ENCODE results near the gene BICDL1.
"Not testable (repeated sequence)": the region's sequence is repeated elsewhere in the genome, so short reads cannot be mapped to it uniquely, and the experiment has no call there.

BICDL1 gene

GRCh38 chr12:120039711-120040110 is 50.7 kb downstream of the BICDL1 start:
- TF ChIP-seq POLR2A (IDR thresholded peaks at IDR 0.05; ENCODE audit: low read depth, low read length) (no peak), TAF1 (IDR thresholded peaks at IDR 0.05; ENCODE audit: borderline replicate concordance, low read depth, low read length) (no peak), POLR2AphosphoS5 (IDR thresholded peaks at IDR 0.05; ENCODE audit: low read depth, low read length) (no peak)
- FAIRE-seq = no peak
- no peak for DNase-seq (ENCODE audit: insufficient read length)

GRCh38 chr12:120041386-120042231 is 52.6 kb downstream of the BICDL1 start:
- DNase-seq (ENCODE audit: insufficient read length) (no peak), FAIRE-seq (no peak)
- no peak for TF ChIP-seq TAF1 (IDR thresholded peaks at IDR 0.05; ENCODE audit: borderline replicate concordance, low read depth, low read length)

DNA sequence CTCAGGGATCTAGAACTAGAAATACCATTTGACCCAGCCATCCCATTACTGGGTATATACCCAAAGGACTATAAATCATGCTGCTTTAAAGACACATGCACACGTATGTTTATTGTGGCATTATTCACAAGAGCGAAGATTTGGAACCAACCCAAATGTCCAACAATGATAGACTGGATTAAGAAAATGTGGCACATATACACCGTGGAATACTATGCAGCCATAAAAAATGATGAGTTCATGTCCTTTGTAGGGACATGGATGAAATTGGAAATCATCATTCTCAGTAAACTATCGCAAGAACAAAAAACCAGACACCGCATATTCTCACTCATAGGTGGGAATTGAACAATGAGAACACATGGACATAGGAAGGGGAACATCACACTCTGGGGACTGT is 56.3 kb downstream of the BICDL1 start:
- DNase-seq (ENCODE audit: insufficient read length); FAIRE-seq: not testable (repeated sequence)

- FAIRE-seq (no peak), DNase-seq (ENCODE audit: insufficient read length) (no peak)
- TF ChIP-seq POLR2AphosphoS5 (IDR thresholded peaks at IDR 0.05; ENCODE audit: low read depth, low read length) = no peak
- TF ChIP-seq POLR2A (IDR thresholded peaks at IDR 0.05; ENCODE audit: low read depth, low read length) = no peak
- no peak for TF ChIP-seq TAF1 (IDR thresholded peaks at IDR 0.05; ENCODE audit: borderline replicate concordance, low read depth, low read length)
Measured at GRCh38 chr12:120047072-120047471, 58.0 kb downstream of the BICDL1 start.

- FAIRE-seq (no peak), DNase-seq (ENCODE audit: insufficient read length) (no peak)
- TF ChIP-seq POLR2AphosphoS5 (IDR thresholded peaks at IDR 0.05; ENCODE audit: low read depth, low read length) = no peak
- no peak for TF ChIP-seq TAF1 (IDR thresholded peaks at IDR 0.05; ENCODE audit: borderline replicate concordance, low read depth, low read length)
- no peak for TF ChIP-seq POLR2A (IDR thresholded peaks at IDR 0.05; ENCODE audit: low read depth, low read length)
Measured at GRCh38 chr12:120048263-120048662, 59.2 kb downstream of the BICDL1 start.

DNA sequence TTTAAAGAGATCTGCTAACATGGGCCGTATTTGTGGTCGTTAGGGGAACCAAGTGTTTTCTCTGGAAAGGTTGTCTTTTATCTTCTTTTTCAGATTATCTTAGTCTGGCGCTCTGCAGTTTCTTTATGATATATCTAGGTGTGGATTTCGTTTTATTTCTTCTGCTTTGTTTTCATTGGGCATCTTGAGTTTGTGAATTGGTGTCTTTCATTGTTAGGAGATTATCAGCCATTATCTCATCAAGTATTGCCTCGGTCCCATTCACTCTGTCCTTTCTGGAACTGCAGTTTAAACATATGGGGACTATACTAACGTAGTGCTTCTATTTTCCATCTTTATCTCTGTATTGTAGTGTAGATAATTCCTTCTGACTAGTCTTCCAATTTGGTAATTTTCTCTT is 60.4 kb downstream of the BICDL1 start:
- no peak for FAIRE-seq

DNA sequence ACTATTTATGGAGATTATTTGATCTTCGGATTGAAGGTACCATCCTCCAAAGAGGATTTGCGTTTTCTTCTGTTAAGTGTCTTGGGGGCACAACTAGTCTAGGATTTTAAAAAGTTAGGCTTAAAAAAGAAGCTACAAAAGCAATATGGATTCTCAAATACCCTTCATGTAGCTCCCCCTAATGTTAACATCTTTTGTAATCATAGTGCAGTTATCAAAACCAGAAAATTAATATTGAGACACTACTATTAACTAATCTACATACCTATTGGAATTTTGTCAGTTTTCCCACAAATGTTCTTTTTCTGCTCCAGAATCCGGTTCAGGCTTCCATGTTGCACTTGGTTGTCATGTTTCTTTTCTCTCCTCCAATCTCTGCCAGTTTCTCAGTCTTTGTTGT is 62.5 kb downstream of the BICDL1 start:
- FAIRE-seq = no peak
- DNase-seq (ENCODE audit: insufficient read length) = no peak
- no peak for TF ChIP-seq POLR2AphosphoS5 (IDR thresholded peaks at IDR 0.05; ENCODE audit: low read depth, low read length)
- no peak for TF ChIP-seq POLR2A (IDR thresholded peaks at IDR 0.05; ENCODE audit: low read depth, low read length)
- TF ChIP-seq TAF1 (IDR thresholded peaks at IDR 0.05; ENCODE audit: borderline replicate concordance, low read depth, low read length) = no peak

More for the DNA sequence above, 60.4 kb downstream of the BICDL1 start:
- TF ChIP-seq POLR2A (IDR thresholded peaks at IDR 0.05; ENCODE audit: low read depth, low read length) (no peak), POLR2AphosphoS5 (IDR thresholded peaks at IDR 0.05; ENCODE audit: low read depth, low read length) (no peak), TAF1 (IDR thresholded peaks at IDR 0.05; ENCODE audit: borderline replicate concordance, low read depth, low read length) (no peak)
- DNase-seq (ENCODE audit: insufficient read length) = no peak

DNA sequence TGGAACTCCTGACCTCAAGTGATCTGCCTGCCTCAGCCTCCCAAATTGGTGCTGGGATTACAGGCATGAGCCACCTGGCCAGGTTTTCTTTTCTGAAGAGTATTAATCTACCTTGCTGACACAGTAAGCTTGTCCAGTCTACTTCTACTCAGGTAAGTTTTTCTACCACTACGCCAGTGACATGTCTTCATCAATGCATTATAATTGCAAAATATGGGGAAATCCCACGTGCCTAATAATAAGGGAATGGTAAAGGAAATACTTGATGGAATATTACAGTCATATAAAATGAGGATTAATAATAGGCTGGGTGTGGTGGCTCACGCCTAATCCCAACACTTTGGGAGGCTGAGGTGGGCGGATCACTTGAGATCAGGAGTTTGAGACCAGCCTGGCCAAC is 65.3 kb downstream of the BICDL1 start:
- no peak for TF ChIP-seq POLR2AphosphoS5 (IDR thresholded peaks at IDR 0.05; ENCODE audit: low read depth, low read length)
- no peak for TF ChIP-seq POLR2A (IDR thresholded peaks at IDR 0.05; ENCODE audit: low read depth, low read length)
- DNase-seq (ENCODE audit: insufficient read length) = no peak
- FAIRE-seq = no peak

- DNase-seq (ENCODE audit: insufficient read length) (no peak), FAIRE-seq (no peak)
- TF ChIP-seq TAF1 (IDR thresholded peaks at IDR 0.05; ENCODE audit: borderline replicate concordance, low read depth, low read length) (no peak), POLR2A (IDR thresholded peaks at IDR 0.05; ENCODE audit: low read depth, low read length) (no peak), POLR2AphosphoS5 (IDR thresholded peaks at IDR 0.05; ENCODE audit: low read depth, low read length) (no peak)
Measured at GRCh38 chr12:120055231-120056000, 66.4 kb downstream of the BICDL1 start.

DNA sequence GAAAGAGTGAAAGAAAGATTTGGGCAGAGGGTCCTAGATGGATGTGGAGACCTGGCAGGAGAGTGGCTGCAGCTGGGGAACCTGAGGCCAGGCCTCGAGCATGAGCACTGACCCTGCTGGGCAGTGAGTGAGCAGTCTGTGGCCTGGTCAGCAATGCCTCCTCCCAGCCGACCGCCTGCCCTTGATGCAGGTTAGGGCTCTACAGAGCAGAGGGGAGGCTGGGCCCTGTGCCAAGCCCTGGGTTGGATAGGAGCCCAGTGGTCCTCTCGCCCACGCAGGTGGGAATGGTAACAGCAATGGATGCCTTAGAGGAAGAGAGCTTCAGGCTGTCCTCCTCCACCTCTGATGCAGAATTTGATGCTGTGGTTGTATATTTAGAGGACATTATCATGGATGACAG is 67.7 kb downstream of the BICDL1 start:
- TF ChIP-seq POLR2A (IDR thresholded peaks at IDR 0.05; ENCODE audit: low read depth, low read length) (no peak), TAF1 (IDR thresholded peaks at IDR 0.05; ENCODE audit: borderline replicate concordance, low read depth, low read length) (no peak), POLR2AphosphoS5 (IDR thresholded peaks at IDR 0.05; ENCODE audit: low read depth, low read length) (no peak)
- FAIRE-seq = no peak
- DNase-seq (ENCODE audit: insufficient read length) = no peak

GRCh38 chr12:120060196-120060595 is 71.2 kb downstream of the BICDL1 start:
- FAIRE-seq (no peak), DNase-seq (ENCODE audit: insufficient read length) (no peak)
- no peak for TF ChIP-seq TAF1 (IDR thresholded peaks at IDR 0.05; ENCODE audit: borderline replicate concordance, low read depth, low read length)
- TF ChIP-seq POLR2AphosphoS5 (IDR thresholded peaks at IDR 0.05; ENCODE audit: low read depth, low read length) = no peak
- TF ChIP-seq POLR2A (IDR thresholded peaks at IDR 0.05; ENCODE audit: low read depth, low read length) = no peak

GRCh38 chr12:120060717-120061116 is 71.7 kb downstream of the BICDL1 start:
- FAIRE-seq (no peak), DNase-seq (ENCODE audit: insufficient read length) (no peak)
- no peak for TF ChIP-seq POLR2A (IDR thresholded peaks at IDR 0.05; ENCODE audit: low read depth, low read length)
- no peak for TF ChIP-seq POLR2AphosphoS5 (IDR thresholded peaks at IDR 0.05; ENCODE audit: low read depth, low read length)
- no peak for TF ChIP-seq TAF1 (IDR thresholded peaks at IDR 0.05; ENCODE audit: borderline replicate concordance, low read depth, low read length)
